MM.1S (cell line): ENCODE data around the gene DCDC1.

Experiments used
- CTCF ChIP-seq: fragments of 300-600 bp; sonication (generic); IDR thresholded peaks from 2 replicates; pipeline ENCODE4 v1.5.1; 2016; ENCODE audit warnings: antibody characterized with exemption, low read length, mixed read lengths
- EZH2 ChIP-seq: fragments of 300-600 bp; sonication (generic); optimal IDR thresholded peaks from 2 replicates; pipeline ENCODE3; 2017; ENCODE audit warnings: low read depth, mild to moderate bottlenecking, antibody characterized with exemption, low read length, mixed read lengths
- EZH2phosphoT487 ChIP-seq: fragments of 300-600 bp; sonication (generic); IDR thresholded peaks from 2 replicates; pipeline ENCODE4 v1.6.1; 2018; ENCODE audit warnings: antibody characterized with exemption, low read length

GRCh38 chr11:30908272-30908671, 461.3 kb downstream of the DCDC1 start:
- no peak for TF ChIP-seq CTCF
- no peak for TF ChIP-seq EZH2phosphoT487
- no peak for TF ChIP-seq EZH2
